Thyroid gland (tissue), 4 donors: ENCODE measurements around the gene SPRR1A. TPM values are rescaled to one million over a fixed set of nuclear protein-coding genes. Genes with fewer than 3 reads are reported as not detected.

ENCODE experiments used
- DNase-seq, 2 donors: peaks; one replicate each; pipeline ENCODE4 v3.0.0-alpha.2; 2019
- H3K27ac ChIP-seq, 3 donors: fragments of 200-600 bp; sonication (generic); 1 replicate in 2 of 3; 2 replicates in 1 of 3; pipeline ENCODE4 v1.5.1; 2016 to 2019; ENCODE audit warnings: mild to moderate bottlenecking in 1 of 3, moderate library complexity in 1 of 3
- H3K27me3 ChIP-seq: fragments of 200-600 bp; sonication (generic); one replicate; pipeline ENCODE4 v1.5.1; 2019
- H3K36me3 ChIP-seq, 2 donors: fragments of 200-600 bp; sonication (generic); one replicate each; pipeline ENCODE4 v1.5.1; 2016 to 2019
- H3K4me1 ChIP-seq, 2 donors: fragments of 200-600 bp; sonication (generic); one replicate each; pipeline ENCODE4 v1.5.1; 2017 to 2019
- H3K4me3 ChIP-seq, 3 donors: fragments of 200-600 bp; sonication (generic); replicated peaks in 1 of 3; 1 replicate in 2 of 3; 2 replicates in 1 of 3; pipeline ENCODE4 v1.5.1; 2016; ENCODE audit warnings: mild to moderate bottlenecking in 1 of 3
- H3K9me3 ChIP-seq: fragments of 200-600 bp; sonication (generic); one replicate; pipeline ENCODE4 v1.5.1; 2017
- POLR2A ChIP-seq, 2 donors: fragments of 450-650 bp; IDR thresholded peaks; one replicate each; pipeline ENCODE4 v1.6.1; 2017; ENCODE audit warnings: antibody characterized with exemption in 2 of 2, mild to moderate bottlenecking in 2 of 2, moderate library complexity in 1 of 2
- WGBS, 2 donors: methylation state at CpG; one replicate each; pipeline ENCODE4 v1.1.5; 2017; 5-methylcytosine and 5-hydroxymethylcytosine counted together
- intact Hi-C: fragments of 100-400 bp; cut with DNase I; formaldehyde crosslinking; loops from one replicate; pipeline ENCODE4 v1.15.1; 2023
- total RNA-seq, 4 donors: library from RNA; depleted of rRNA; stranded (reverse); fragments of >200 nt; gene quantifications; one replicate each; pipeline ENCODE4 v1.2.3, GENCODE V29; 2016
- TF ChIP-seq, protein P1 (sequence below), 6 experiments: fragments of 200-600 bp in 3 of 6; fragments of 450-650 bp in 3 of 6; sonication (generic) in 3 of 6; IDR thresholded peaks; one replicate each; pipeline ENCODE4 v1.5.1; 2016 to 2019; ENCODE audit warnings: antibody characterized with exemption in 6 of 6, mild to moderate bottlenecking in 2 of 6, inconsistent platforms in 1 of 6, moderate library complexity in 1 of 6

The SPRR1A gene
- total RNA-seq, 4 donors from 2014 or later: not detected

DNA sequence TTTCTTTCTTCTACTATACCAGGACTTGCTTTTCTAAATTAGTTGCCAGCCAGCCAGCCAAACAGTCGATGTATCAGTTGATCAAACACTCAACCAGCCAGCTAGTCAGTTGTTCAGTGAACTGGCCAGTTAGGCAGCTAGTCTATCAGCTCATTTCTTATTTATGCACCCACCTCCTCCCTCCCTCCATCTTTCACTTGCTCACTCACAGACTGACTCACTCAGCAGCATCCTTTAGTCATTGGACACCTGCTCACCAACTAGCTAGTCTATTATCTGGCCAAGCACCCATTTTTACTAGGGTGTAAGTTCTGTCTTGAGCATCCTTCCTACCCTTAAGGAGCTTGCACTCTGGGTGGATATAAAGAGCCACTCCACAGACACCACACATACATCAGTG lies 19.3 kb upstream of the SPRR1A start:
- no peak for TF ChIP-seq POLR2A (IDR thresholded peaks at IDR 0.05)
- TF ChIP-seq, protein P1, sequence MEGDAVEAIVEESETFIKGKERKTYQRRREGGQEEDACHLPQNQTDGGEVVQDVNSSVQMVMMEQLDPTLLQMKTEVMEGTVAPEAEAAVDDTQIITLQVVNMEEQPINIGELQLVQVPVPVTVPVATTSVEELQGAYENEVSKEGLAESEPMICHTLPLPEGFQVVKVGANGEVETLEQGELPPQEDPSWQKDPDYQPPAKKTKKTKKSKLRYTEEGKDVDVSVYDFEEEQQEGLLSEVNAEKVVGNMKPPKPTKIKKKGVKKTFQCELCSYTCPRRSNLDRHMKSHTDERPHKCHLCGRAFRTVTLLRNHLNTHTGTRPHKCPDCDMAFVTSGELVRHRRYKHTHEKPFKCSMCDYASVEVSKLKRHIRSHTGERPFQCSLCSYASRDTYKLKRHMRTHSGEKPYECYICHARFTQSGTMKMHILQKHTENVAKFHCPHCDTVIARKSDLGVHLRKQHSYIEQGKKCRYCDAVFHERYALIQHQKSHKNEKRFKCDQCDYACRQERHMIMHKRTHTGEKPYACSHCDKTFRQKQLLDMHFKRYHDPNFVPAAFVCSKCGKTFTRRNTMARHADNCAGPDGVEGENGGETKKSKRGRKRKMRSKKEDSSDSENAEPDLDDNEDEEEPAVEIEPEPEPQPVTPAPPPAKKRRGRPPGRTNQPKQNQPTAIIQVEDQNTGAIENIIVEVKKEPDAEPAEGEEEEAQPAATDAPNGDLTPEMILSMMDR (IDR thresholded peaks at IDR 0.05): no peak
- no peak for DNase-seq
- intact Hi-C loops: no loop called here
- Histone ChIP-seq H3K9me3 (no peaks in the 10 kb centered on the region), H3K27me3 (no peaks in the 10 kb centered on the region), H3K4me3 (no peak overlapping the region), H3K36me3 (no peaks in the 10 kb centered on the region), H3K4me1 (no peaks in the 10 kb centered on the region), H3K27ac (no peak overlapping the region)
- WGBS, 2 donors: 82 to 86% methylated on average over 1 of the region's 1 CpG

DNA sequence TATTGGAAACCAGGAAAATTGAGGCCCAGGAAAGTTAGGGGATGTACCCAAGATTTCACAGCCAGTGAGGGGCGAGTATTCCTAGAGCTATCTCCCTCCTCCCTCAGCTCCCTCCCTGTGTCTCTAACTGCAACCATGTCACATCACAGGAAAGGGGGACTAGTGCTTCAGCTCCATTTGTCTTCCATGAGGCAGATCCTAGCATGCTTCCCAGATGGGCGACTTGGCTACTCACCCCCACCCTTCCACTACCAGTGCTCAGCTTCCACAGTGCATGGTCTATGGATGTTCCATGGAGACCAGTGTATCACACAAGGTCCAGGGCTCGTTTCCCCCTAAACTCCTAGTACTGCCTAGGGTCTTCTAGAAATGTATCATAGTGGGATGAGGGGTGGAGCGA lies 18.0 kb upstream of the SPRR1A start:
- Histone ChIP-seq H3K27me3 (no peaks in the 10 kb centered on the region), H3K4me3 (no peak overlapping the region), H3K27ac (no peak overlapping the region), H3K36me3 (no peaks in the 10 kb centered on the region), H3K4me1 (no peaks in the 10 kb centered on the region), H3K9me3 (no peaks in the 10 kb centered on the region)
- no peak for DNase-seq
- intact Hi-C loops: no loop called here
- TF ChIP-seq, protein P1 (IDR thresholded peaks at IDR 0.05): no peak
- no peak for TF ChIP-seq POLR2A (IDR thresholded peaks at IDR 0.05)
- WGBS, 2 donors: 75 to 76% methylated on average over 4 of the region's 4 CpGs

DNA sequence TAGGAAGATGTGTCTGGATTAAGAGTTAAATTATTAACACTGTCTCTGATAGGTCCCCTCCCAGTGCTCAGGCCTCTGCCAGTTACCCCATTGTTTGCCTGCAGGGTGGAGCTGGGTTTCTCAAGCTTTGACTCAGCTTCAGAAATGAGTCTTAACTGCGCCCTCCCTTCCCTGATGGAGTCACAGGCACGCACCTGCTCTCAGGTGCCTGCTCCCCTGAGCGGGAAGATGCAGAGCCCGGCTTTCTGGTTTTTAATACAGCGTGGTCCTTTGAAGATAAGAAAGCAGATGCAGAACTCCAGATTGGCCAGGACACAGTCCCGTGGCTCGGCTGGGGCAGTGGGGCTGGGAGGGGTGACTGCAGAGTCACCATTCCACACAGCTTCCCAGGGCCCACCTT lies 16.7 kb upstream of the SPRR1A start:
- intact Hi-C loops: no loop called here
- Histone ChIP-seq H3K27me3 (no peaks in the 10 kb centered on the region), H3K27ac (no peak overlapping the region), H3K4me1 (no peaks in the 10 kb centered on the region), H3K36me3 (no peaks in the 10 kb centered on the region), H3K4me3 (no peak overlapping the region), H3K9me3 (no peaks in the 10 kb centered on the region)
- TF ChIP-seq POLR2A (IDR thresholded peaks at IDR 0.05): no peak
- TF ChIP-seq, protein P1 (IDR thresholded peaks at IDR 0.05): no peak
- DNase-seq: no peak
- WGBS, 2 donors: 83 to 85% methylated on average over 7 of the region's 7 CpGs

DNA sequence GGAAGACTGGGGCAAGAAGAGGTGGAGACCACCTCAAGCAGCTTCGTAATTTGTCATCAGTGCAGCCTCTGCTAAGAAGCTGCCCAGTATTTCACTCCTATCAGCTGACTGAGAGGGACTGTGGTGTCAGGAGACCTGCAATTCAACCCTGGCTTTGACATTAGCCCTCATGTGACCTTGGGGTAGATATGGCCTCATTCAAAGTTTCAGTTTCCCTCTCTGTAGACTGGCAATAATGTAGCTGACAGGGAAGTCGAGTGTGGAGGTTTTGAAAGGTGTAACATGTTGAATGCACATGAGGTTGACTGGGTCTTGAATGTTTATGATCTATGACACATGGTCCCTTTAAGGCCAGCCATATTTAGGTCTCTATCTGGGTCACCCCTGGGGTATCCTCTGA lies 15.6 kb upstream of the SPRR1A start:
- WGBS, 2 donors: 65% methylated on average over 2 of the region's 2 CpGs

DNA sequence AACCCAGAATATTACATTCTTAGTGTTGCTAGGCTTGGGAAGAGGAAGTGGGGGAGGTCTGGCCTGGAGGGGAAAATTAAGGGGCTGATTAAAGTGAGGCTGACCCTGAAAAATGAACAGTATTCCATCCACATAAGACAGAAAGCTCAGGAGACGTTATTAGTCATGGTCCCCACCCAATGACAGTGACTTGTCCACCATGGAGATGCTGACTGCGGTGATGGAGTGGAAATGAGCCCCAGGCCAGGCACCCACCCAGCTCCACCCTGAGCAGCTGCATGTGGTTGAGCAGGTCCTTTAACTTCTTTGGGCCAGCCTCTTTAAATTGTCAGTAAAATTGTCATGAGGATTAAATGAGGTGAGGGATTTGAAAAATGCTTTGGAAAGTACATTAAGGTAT lies 14.8 kb upstream of the SPRR1A start:
- Histone ChIP-seq H3K9me3 (no peaks in the 10 kb centered on the region), H3K27ac (no peak overlapping the region), H3K4me3 (no peak overlapping the region), H3K4me1 (no peaks in the 10 kb centered on the region), H3K36me3 (no peaks in the 10 kb centered on the region), H3K27me3 (no peaks in the 10 kb centered on the region)
- 74 to 87% methylated on average over 2 of the region's 2 CpGs for WGBS, 2 donors
- DNase-seq: no peak
- TF ChIP-seq, protein P1 (IDR thresholded peaks at IDR 0.05): no peak
- TF ChIP-seq POLR2A (IDR thresholded peaks at IDR 0.05): no peak
- intact Hi-C loops: no loop called here

More for the DNA sequence above, 15.6 kb upstream of the SPRR1A start:
- no peaks in the 10 kb centered on the region for H3K36me3 ChIP-seq
- H3K4me1 ChIP-seq: no peaks in the 10 kb centered on the region
- DNase-seq: no peak
- TF ChIP-seq POLR2A (IDR thresholded peaks at IDR 0.05): no peak
- TF ChIP-seq, protein P1 (IDR thresholded peaks at IDR 0.05): no peak
- no peak overlapping the region for H3K27ac ChIP-seq
- no peaks in the 10 kb centered on the region for H3K9me3 ChIP-seq
- no peaks in the 10 kb centered on the region for H3K27me3 ChIP-seq
- intact Hi-C loops: no loop called here
- H3K4me3 ChIP-seq: no peak overlapping the region
